ENCODE data around the gene DSCAML1.
"Not testable (repeated sequence)": the region's sequence is repeated elsewhere in the genome, so short reads cannot be mapped to it uniquely, and the experiment has no call there.

DSCAML1 gene

GRCh38 chr11:117407016-117407415 lies 390.0 kb downstream of the DSCAML1 start:
- DNase-seq (ENCODE audit: low read depth in 2 of 2) = no peak

GRCh38 chr11:117405898-117406297 lies 391.1 kb downstream of the DSCAML1 start:
- DNase-seq (ENCODE audit: low read depth in 2 of 2) = not testable (repeated sequence)

- DNase-seq (ENCODE audit: low read depth in 2 of 2) = not testable (repeated sequence)
Measured at GRCh38 chr11:117399100-117399840, 397.7 kb downstream of the DSCAML1 start.

- not testable (repeated sequence) for DNase-seq (ENCODE audit: low read depth in 2 of 2)
Measured at GRCh38 chr11:117398618-117399017, 398.4 kb downstream of the DSCAML1 start.

GRCh38 chr11:117396970-117397369 lies 400.0 kb downstream of the DSCAML1 start:
- DNase-seq (ENCODE audit: low read depth in 2 of 2) = no peak

- no peak for DNase-seq (ENCODE audit: low read depth in 2 of 2)
Measured at GRCh38 chr11:117395476-117395875, 401.5 kb downstream of the DSCAML1 start.

GRCh38 chr11:117394221-117394925 lies 402.6 kb downstream of the DSCAML1 start:
- DNase-seq (ENCODE audit: low read depth in 2 of 2) = no peak

- DNase-seq (ENCODE audit: low read depth in 2 of 2) = no peak
Measured at GRCh38 chr11:117392979-117393378, 404.0 kb downstream of the DSCAML1 start.

- no peak for DNase-seq (ENCODE audit: low read depth in 2 of 2)
Measured at GRCh38 chr11:117392001-117392690, 404.9 kb downstream of the DSCAML1 start.

GRCh38 chr11:117391181-117391580 lies 405.8 kb downstream of the DSCAML1 start:
- no peak for DNase-seq (ENCODE audit: low read depth in 2 of 2)

GRCh38 chr11:117390743-117391142 lies 406.3 kb downstream of the DSCAML1 start:
- no peak for DNase-seq (ENCODE audit: low read depth in 2 of 2)

GRCh38 chr11:117387992-117388755 lies 408.8 kb downstream of the DSCAML1 start:
- no peak for DNase-seq (ENCODE audit: low read depth in 2 of 2)

- no peak for DNase-seq (ENCODE audit: low read depth in 2 of 2)
Measured at GRCh38 chr11:117385906-117386305, 411.1 kb downstream of the DSCAML1 start.

- no peak for DNase-seq (ENCODE audit: low read depth in 2 of 2)
Measured at GRCh38 chr11:117385471-117385870, 411.5 kb downstream of the DSCAML1 start.

GRCh38 chr11:117384045-117384444 lies 413.0 kb downstream of the DSCAML1 start:
- DNase-seq (ENCODE audit: low read depth in 2 of 2) = no peak

GRCh38 chr11:117382746-117383145 lies 414.3 kb downstream of the DSCAML1 start:
- no peak for DNase-seq (ENCODE audit: low read depth in 2 of 2)

GRCh38 chr11:117381481-117382387 lies 415.3 kb downstream of the DSCAML1 start:
- no peak for DNase-seq (ENCODE audit: low read depth in 2 of 2)

GRCh38 chr11:117380676-117381075 lies 416.3 kb downstream of the DSCAML1 start:
- DNase-seq (ENCODE audit: low read depth in 2 of 2) = no peak

- no peak for DNase-seq (ENCODE audit: low read depth in 2 of 2)
Measured at GRCh38 chr11:117378976-117379865, 417.8 kb downstream of the DSCAML1 start.

All from stimulated activated CD8-positive, alpha-beta memory T cell treated with anti-CD3 and anti-CD28 coated beads, Interleukin-15, amount 100 ng/mL, for 48 hours (primary cell).